Non-pigmented ciliary epithelial cell (primary cell): Measurements from ENCODE around the gene SNX5.

Source experiments
- DNase-seq: peaks from one replicate; pipeline ENCODE4 v3.0.0-alpha.2; 2010; ENCODE audit warnings: low read depth

SNX5 gene

GRCh38 chr20:17968366-17969277, at the start of gene SNX5, which contains the start of gene MGME1:
Gene SNX5, minus strand, starts transcription at chr20:17968794. Its CDS starts 369 bp downstream, at chr20:17968425.
Gene MGME1, plus strand, starts transcription at chr20:17969018. Its CDS starts 842 bp downstream, at chr20:17969860.
- DNase-seq: peak; percentile 94

- DNase-seq: no peak
Observed at GRCh38 chr20:18018100-18018499, 49.5 kb upstream of the SNX5 start.

GRCh38 chr20:18016772-18017171, 48.2 kb upstream of the SNX5 start:
- no peak for DNase-seq

- DNase-seq: no peak
Observed at GRCh38 chr20:18014411-18014810, 45.8 kb upstream of the SNX5 start.

GRCh38 chr20:18012901-18013300, 44.3 kb upstream of the SNX5 start:
- no peak for DNase-seq

GRCh38 chr20:18011951-18012645, 43.5 kb upstream of the SNX5 start:
- no peak for DNase-seq

- DNase-seq: no peak
Observed at GRCh38 chr20:18011482-18011881, 42.9 kb upstream of the SNX5 start.

- no peak for DNase-seq
Observed at GRCh38 chr20:18009116-18009515, 40.5 kb upstream of the SNX5 start.

GRCh38 chr20:18007534-18008292, 39.1 kb upstream of the SNX5 start:
- DNase-seq: no peak

GRCh38 chr20:18006684-18007083, 38.1 kb upstream of the SNX5 start:
- no peak for DNase-seq

GRCh38 chr20:18005990-18006364, 37.4 kb upstream of the SNX5 start:
- DNase-seq: no peak

- no peak for DNase-seq
Observed at GRCh38 chr20:18005170-18005989, 36.8 kb upstream of the SNX5 start.

GRCh38 chr20:18004384-18005031, 35.9 kb upstream of the SNX5 start:
- DNase-seq: no peak

- no peak for DNase-seq
Observed at GRCh38 chr20:18003897-18004296, 35.3 kb upstream of the SNX5 start.

- DNase-seq: no peak
Observed at GRCh38 chr20:18001131-18001921, 32.7 kb upstream of the SNX5 start.

- no peak for DNase-seq
Observed at GRCh38 chr20:17999566-17999965, 31.0 kb upstream of the SNX5 start.

GRCh38 chr20:17998446-17998845, 29.9 kb upstream of the SNX5 start:
- no peak for DNase-seq

- no peak for DNase-seq
Observed at GRCh38 chr20:17995967-17996819, 27.6 kb upstream of the SNX5 start.

GRCh38 chr20:17993546-17993945, 25.0 kb upstream of the SNX5 start:
- no peak for DNase-seq
